Activated T-helper 17 cell treated with anti-CD3 and anti-CD28 coated beads, Interleukin-2, amount 50 U/mL, for 72 hours (primary cell): ENCODE data around the gene FHOD3. TPM values are rescaled to one million over a fixed set of nuclear protein-coding genes. Genes with fewer than 3 reads are reported as not detected.

Source experiments
- ATAC-seq: fragments of 150-1000 bp; cut with Tn5 transposase; replicated peaks from 2 replicates; pipeline ENCODE4 v1.10.0; 2021; ENCODE audit warnings: mild to moderate bottlenecking, moderate library complexity
- H3K27ac Mint-ChIP-seq: one replicate; pipeline ENCODE4 v1.8.0; 2022; ENCODE audit warnings: mixed read lengths
- H3K27me3 Mint-ChIP-seq: one replicate; pipeline ENCODE4 v1.8.0; 2022; ENCODE audit warnings: mixed read lengths
- H3K36me3 Mint-ChIP-seq: one replicate; pipeline ENCODE4 v1.8.0; 2022; ENCODE audit warnings: low read depth, mild to moderate bottlenecking, mixed read lengths
- H3K4me1 Mint-ChIP-seq: one replicate; pipeline ENCODE4 v1.8.0; 2022; ENCODE audit warnings: mixed read lengths
- H3K4me3 Mint-ChIP-seq: one replicate; pipeline ENCODE4 v1.8.0; 2022; ENCODE audit warnings: mild to moderate bottlenecking, mixed read lengths
- H3K9me3 Mint-ChIP-seq: one replicate; pipeline ENCODE4 v1.8.0; 2022; ENCODE audit warnings: mixed read lengths
- total RNA-seq, 2 donors: library from RNA; stranded (reverse); gene quantifications; one replicate each; pipeline ENCODE4 v1.2.3, GENCODE V29; 2022

FHOD3 gene
- total RNA-seq, 2 donors from 2014 or later: not detected

DNA sequence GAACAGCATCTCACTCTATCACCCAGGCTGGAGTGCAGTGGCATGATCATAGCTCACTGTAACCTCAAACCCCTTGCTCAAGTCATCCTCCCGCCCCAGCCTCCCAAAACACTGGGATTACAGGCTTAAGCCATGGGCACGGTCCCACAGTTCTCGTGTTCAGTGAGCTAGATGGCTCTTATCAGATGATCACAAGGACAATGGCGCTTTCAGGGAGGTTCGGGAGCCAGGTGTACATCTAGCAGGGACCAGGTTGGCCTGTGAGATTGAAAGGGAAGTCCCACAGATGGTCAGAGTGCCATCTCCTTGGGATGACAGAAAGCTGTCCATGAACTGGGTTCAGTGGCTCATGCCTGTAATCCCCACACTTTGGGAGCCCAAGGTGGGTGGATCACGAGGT, 14.1 kb upstream of the FHOD3 start:
- peaks cover 2% of the 10 kb centered on the region for H3K9me3 Mint-ChIP-seq
- ATAC-seq: no peak
- H3K27me3 Mint-ChIP-seq: peaks cover 33% of the 10 kb centered on the region
- no peak overlapping the region for H3K4me3 Mint-ChIP-seq
- no peaks in the 10 kb centered on the region for H3K36me3 Mint-ChIP-seq
- H3K27ac Mint-ChIP-seq: no peak overlapping the region
- peaks cover 4% of the 10 kb centered on the region for H3K4me1 Mint-ChIP-seq

DNA sequence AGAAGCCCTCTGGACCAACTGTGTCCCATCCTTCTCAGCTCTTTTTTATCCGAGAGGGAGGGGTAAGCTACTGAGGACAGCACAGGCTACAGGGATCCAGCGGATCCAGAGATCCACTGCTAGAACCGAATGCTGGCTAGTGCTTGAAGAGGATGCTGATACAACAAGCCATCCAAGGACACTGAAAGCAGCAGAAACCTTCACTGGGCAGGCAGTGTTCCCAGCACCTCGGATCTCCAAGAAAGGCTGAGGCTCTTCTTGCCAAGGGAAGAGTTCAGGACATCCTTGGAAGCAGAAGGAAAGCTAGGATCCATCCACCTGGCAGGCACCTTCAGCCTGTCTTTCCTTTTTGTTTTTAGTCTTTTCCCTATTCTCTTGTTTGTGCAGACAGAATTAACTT, 13.2 kb upstream of the FHOD3 start:
- Mint-ChIP-seq H3K4me3 (no peak overlapping the region), H3K9me3 (peaks cover 5% of the 10 kb centered on the region), H3K36me3 (no peaks in the 10 kb centered on the region), H3K27ac (no peak overlapping the region), H3K27me3 (peaks cover 36% of the 10 kb centered on the region), H3K4me1 (peaks cover 4% of the 10 kb centered on the region)
- no peak for ATAC-seq

- ATAC-seq: no peak
- Mint-ChIP-seq H3K9me3 (peaks cover 5% of the 10 kb centered on the region), H3K4me3 (no peak overlapping the region), H3K27ac (no peak overlapping the region), H3K27me3 (peaks cover 37% of the 10 kb centered on the region), H3K4me1 (peaks cover 4% of the 10 kb centered on the region), H3K36me3 (no peaks in the 10 kb centered on the region)
Measured at GRCh38 chr18:36284671-36285295, 12.7 kb upstream of the FHOD3 start.

DNA sequence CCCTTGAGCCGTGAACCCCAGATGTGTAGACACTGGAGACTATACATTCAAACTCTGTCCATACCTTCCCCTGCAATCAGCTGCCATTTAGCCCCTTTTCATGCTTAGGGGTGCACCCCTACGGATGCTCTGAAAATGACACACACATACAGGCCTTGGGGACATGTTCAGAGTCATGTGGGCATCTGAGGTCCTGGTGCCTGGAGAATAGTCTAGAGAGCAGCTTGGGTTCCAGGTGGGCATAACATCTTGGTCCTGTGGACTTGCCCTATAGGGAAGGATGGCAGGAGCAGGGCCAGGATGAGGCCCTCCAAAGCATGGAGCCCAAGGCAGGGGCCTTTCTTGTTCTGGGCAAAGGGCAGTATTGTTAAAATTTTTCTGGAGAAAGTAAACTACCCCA, 9.9 kb upstream of the FHOD3 start:
- Mint-ChIP-seq H3K4me3 (no peak overlapping the region), H3K36me3 (no peaks in the 10 kb centered on the region), H3K4me1 (peaks cover 4% of the 10 kb centered on the region), H3K27me3 (peaks cover 25% of the 10 kb centered on the region), H3K9me3 (peaks cover 5% of the 10 kb centered on the region), H3K27ac (no peak overlapping the region)
- no peak for ATAC-seq

GRCh38 chr18:36288689-36289088, 8.8 kb upstream of the FHOD3 start:
- H3K27me3 Mint-ChIP-seq: peaks cover 25% of the 10 kb centered on the region
- H3K4me1 Mint-ChIP-seq: peaks cover 4% of the 10 kb centered on the region
- no peaks in the 10 kb centered on the region for H3K36me3 Mint-ChIP-seq
- H3K4me3 Mint-ChIP-seq: no peak overlapping the region
- ATAC-seq: no peak
- H3K9me3 Mint-ChIP-seq: peaks cover 5% of the 10 kb centered on the region
- H3K27ac Mint-ChIP-seq: no peak overlapping the region

DNA sequence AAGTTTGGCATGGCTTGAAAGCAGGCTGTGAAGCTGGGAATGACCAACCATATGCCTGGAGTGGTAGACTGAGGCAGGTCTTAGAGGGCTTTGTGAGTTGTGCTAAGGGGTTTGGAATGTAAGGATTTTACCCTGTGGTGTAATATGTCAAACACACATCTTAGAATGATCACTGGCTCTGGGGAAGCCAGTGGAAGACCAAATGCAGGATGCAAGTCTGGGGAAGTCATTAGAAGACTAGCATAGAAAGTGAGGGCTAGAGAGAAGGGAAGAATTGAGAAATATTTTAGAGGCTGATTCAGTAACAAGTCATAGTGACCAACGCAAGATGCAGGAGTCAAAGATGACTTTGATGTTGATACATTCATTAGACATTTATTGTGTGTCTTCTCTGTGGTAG, 3.5 kb upstream of the FHOD3 start:
- no peak for ATAC-seq
- Mint-ChIP-seq H3K27ac (no peak overlapping the region), H3K27me3 (peaks cover 16% of the 10 kb centered on the region), H3K4me1 (no peaks in the 10 kb centered on the region), H3K36me3 (no peaks in the 10 kb centered on the region), H3K4me3 (no peak overlapping the region), H3K9me3 (no peaks in the 10 kb centered on the region)

- H3K36me3 Mint-ChIP-seq: no peaks in the 10 kb centered on the region
- H3K27ac Mint-ChIP-seq: no peak overlapping the region
- H3K4me3 Mint-ChIP-seq: no peak overlapping the region
- ATAC-seq: no peak
- peaks cover 20% of the 10 kb centered on the region for H3K27me3 Mint-ChIP-seq
- no peaks in the 10 kb centered on the region for H3K9me3 Mint-ChIP-seq
- H3K4me1 Mint-ChIP-seq: no peaks in the 10 kb centered on the region
Measured at GRCh38 chr18:36295214-36295613, 2.3 kb upstream of the FHOD3 start.

DNA sequence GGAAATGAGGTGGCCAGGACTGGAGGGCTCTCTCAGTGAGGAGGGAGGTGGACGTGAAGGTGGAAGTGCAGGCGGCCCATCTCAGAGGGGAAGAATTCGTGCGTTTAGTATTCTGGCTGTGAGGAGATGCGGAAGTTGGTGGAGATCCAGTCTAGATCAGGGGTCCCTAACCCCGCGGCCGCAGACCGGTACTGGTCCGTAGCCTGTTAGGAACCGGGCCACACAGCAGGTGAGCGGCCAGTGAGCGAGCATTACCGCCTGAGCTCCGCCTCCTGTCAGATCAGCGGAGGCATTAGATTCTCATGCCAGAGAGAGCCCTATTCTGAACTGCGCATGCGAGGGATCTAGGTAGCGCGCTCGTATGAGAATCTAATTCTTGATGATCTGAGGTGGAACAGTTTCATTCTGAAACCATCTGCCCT, 1.6 kb upstream of the FHOD3 start:
- H3K9me3 Mint-ChIP-seq: no peaks in the 10 kb centered on the region
- H3K4me1 Mint-ChIP-seq: no peaks in the 10 kb centered on the region
- H3K27ac Mint-ChIP-seq: no peak overlapping the region
- no peaks in the 10 kb centered on the region for H3K36me3 Mint-ChIP-seq
- no peak overlapping the region for H3K4me3 Mint-ChIP-seq
- H3K27me3 Mint-ChIP-seq: peaks cover 25% of the 10 kb centered on the region
- no peak for ATAC-seq

DNA sequence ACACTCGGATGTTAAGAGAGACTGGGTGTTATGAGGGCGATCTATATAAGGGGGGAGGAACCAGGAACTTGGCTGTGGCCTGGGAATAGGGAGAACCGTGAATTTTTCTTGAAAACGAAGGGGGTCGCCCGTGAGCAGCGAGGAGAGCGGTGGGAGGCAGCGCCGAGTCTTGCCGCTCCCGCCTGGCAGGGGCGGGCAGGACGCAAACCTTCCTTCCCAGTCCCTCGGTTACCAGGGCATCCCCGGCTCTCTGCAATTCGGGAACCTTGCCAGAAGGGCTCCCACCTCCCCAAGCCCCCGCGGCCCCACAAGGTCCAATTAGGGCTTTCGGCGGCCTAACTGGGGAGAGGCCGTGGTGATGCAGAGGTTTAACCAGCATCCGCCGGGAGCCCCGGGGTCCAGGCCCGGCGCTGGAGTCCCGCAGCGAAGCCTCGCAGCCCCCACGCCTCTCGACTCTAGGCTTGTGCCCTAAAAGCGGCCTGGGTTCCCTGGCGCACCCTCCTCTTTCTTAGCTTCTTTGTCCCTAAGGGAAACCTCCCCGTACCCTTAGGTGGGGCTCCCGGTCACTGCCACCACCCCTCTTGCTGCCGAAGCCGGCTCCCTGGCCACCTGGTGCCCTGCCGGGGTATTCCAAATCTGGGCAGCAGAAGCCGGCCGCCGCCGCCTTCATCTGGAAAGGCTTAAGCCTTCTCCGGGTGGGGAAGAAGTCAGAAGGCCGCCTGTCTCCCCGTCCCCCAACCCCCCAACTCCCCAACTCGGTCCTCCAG, 680 bp upstream of the FHOD3 start:
- Mint-ChIP-seq H3K4me1 (no peaks in the 10 kb centered on the region), H3K27ac (no peak overlapping the region)

GRCh38 chr18:36298126-36298741, 721 bp downstream of the FHOD3 start:
- Mint-ChIP-seq H3K27ac (no peak overlapping the region), H3K36me3 (no peaks in the 10 kb centered on the region), H3K9me3 (no peaks in the 10 kb centered on the region), H3K4me3 (no peak overlapping the region), H3K4me1 (no peaks in the 10 kb centered on the region), H3K27me3 (peaks cover 29% of the 10 kb centered on the region)
- no peak for ATAC-seq

More for the DNA sequence above, 680 bp upstream of the FHOD3 start:
- no peak overlapping the region for H3K4me3 Mint-ChIP-seq
- ATAC-seq: no peak
- no peaks in the 10 kb centered on the region for H3K36me3 Mint-ChIP-seq
- H3K27me3 Mint-ChIP-seq: peaks cover 21% of the 10 kb centered on the region
- no peaks in the 10 kb centered on the region for H3K9me3 Mint-ChIP-seq

DNA sequence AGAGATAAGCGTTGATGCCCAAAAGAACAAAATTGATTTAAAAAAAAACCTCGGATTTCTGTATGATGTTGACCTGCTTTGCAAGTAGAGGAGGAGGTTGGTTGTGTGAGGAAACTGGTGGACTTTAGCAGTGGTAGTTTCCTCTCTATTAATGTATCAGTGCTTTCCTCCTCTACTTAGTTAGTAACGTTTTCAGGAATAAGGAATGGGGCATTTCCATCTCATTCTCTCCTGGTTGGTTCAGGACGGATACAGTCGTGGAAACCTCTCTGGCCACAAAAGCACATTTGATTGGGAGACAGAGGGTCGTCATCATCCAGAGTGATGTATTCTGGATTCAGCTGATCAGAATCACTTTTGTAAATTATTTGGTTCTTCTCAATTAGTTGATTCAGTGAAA, 1.5 kb downstream of the FHOD3 start:
- Mint-ChIP-seq H3K27me3 (peaks cover 37% of the 10 kb centered on the region), H3K9me3 (no peaks in the 10 kb centered on the region), H3K4me1 (no peaks in the 10 kb centered on the region), H3K4me3 (no peak overlapping the region), H3K27ac (no peak overlapping the region), H3K36me3 (no peaks in the 10 kb centered on the region)
- ATAC-seq: no peak

DNA sequence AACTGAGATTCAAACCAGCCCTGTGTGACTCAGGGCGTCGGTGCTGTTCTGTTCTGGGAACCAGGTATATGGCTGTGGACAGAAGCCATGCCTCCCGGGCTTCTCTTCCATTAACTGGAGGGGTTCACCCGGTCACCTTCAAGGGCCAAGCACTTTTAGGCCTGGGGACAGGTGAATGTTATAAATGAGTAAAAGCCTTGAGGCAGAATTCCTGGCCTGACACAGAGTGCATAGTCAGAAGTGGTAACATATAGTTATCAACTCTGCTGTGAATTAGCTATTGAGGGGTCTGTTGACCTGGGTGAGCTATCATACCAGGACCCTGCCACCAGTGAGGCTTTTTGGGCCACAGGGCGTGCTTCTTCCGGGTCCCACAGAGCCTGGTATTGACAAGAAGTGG, 2.7 kb downstream of the FHOD3 start:
- no peak overlapping the region for H3K27ac Mint-ChIP-seq
- no peaks in the 10 kb centered on the region for H3K9me3 Mint-ChIP-seq
- H3K4me3 Mint-ChIP-seq: no peak overlapping the region
- H3K36me3 Mint-ChIP-seq: no peaks in the 10 kb centered on the region
- ATAC-seq: no peak
- H3K4me1 Mint-ChIP-seq: no peaks in the 10 kb centered on the region
- peaks cover 46% of the 10 kb centered on the region for H3K27me3 Mint-ChIP-seq

DNA sequence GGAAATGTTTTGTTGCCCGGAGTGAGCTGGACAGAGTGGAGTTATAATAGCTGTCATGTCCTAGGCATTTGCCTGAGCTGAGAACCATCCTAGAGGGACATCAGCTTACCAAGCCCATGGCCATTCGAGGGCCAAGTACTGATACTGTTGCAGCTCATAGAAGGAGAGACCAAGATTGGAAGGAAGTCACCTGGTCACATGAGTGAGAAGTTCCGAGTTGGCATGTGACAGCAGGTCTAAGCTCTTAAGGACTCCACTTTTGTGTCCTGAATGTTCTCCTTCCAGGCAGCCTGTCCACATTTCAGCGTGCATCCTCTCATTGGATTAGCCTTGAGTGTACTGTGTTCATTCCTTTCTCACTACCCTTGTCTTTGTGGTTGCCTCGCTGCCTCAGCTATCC, 4.4 kb downstream of the FHOD3 start:
- no peak overlapping the region for H3K27ac Mint-ChIP-seq
- no peaks in the 10 kb centered on the region for H3K9me3 Mint-ChIP-seq
- no peak overlapping the region for H3K4me3 Mint-ChIP-seq
- no peaks in the 10 kb centered on the region for H3K36me3 Mint-ChIP-seq
- H3K27me3 Mint-ChIP-seq: peaks cover 49% of the 10 kb centered on the region
- ATAC-seq: no peak
- H3K4me1 Mint-ChIP-seq: no peaks in the 10 kb centered on the region

GRCh38 chr18:36302676-36303075, 5.2 kb downstream of the FHOD3 start:
- Mint-ChIP-seq H3K4me1 (no peaks in the 10 kb centered on the region), H3K27ac (no peak overlapping the region), H3K36me3 (no peaks in the 10 kb centered on the region), H3K9me3 (no peaks in the 10 kb centered on the region), H3K4me3 (no peak overlapping the region), H3K27me3 (peaks cover 49% of the 10 kb centered on the region)
- ATAC-seq: no peak

DNA sequence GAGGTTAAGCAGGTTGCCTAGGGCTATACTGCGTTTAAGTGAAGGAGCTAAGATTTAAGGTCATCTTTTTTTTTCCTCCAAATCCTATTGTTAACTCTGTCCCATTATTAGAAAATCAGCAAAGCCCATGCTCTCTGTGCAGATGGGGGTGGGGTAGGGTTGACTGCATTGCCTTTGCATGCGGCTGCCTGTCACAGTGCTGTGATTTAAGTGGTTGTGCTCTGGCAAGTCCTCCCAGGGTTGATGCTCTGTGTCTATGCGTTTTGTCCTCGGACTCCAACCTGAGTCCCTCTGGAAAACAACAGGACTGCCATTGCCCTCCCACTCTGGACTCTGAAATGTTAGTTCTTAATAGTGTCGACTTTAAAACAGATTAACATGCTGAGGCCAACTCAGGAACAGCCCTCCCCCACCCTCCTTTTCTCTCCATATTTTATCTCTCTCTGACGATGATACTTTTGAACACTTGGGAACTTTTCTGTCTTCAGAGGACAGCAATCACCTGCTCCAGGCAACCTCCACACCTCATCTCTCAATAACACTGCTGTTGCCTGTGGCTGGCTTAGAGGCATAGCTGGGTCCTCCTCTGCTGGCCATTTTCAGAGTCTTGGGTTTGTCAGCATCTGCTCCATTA, 5.8 kb downstream of the FHOD3 start:
- Mint-ChIP-seq H3K36me3 (no peaks in the 10 kb centered on the region), H3K27ac (no peak overlapping the region), H3K9me3 (no peaks in the 10 kb centered on the region), H3K4me3 (no peak overlapping the region), H3K4me1 (no peaks in the 10 kb centered on the region), H3K27me3 (peaks cover 49% of the 10 kb centered on the region)
- no peak for ATAC-seq
